Activated T-cell treated with anti-CD3 and anti-CD28 coated beads, Interleukin-2, amount 50 U/mL, for 1 hour (primary cell): ENCODE data around the gene PTPRJ.
"Not testable (repeated sequence)": the region's sequence is repeated elsewhere in the genome, so short reads cannot be mapped to it uniquely, and the experiment has no call there.

Experiments
- DNase-seq: peaks from one replicate; pipeline ENCODE4 v3.0.0-alpha.2; 2020

The PTPRJ gene

DNA sequence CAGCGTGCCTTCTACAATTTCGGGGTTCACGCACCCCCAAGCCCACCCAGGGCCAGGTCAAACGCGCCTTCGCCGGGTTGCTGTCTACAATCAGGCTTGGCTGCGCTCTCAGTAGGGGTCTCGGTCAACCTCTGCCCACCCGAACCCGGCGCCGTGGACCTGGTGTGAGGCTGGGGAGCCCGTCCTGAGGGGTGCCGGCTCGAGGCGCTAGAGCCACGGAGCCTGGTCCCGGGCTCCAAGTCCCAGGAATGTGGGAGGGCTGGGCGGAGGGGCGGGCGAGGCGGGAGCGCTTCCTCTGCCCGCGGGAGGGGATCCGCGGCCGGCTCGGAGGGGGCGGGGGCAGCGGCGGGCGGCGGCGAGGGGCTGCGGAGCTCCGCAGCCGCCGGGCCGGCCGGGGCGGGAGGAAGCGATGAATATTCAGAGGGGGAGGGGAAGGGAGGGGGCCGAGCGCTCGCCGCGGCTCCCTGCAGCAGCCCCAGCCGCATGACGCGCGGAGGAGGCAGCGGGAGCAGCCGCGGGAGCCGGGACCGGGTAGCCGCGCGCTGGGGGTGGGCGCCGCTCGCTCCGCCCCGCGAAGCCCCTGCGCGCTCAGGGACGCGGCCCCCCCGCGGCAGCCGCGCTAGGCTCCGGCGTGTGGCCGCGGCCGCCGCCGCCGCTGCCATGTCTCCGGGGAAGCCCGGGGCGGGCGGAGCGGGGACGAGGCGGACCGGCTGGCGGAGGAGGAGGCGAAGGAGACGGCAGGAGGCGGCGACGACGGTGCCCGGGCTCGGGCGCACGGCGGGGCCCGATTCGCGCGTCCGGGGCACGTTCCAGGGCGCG lies at the start of gene PTPRJ:
Gene PTPRJ, plus strand, starts transcription at position 472 of the 819 bp plus-strand sequence. CDS start 354 bp downstream, outside the sequence.
- peak; percentile 78 for DNase-seq

DNA sequence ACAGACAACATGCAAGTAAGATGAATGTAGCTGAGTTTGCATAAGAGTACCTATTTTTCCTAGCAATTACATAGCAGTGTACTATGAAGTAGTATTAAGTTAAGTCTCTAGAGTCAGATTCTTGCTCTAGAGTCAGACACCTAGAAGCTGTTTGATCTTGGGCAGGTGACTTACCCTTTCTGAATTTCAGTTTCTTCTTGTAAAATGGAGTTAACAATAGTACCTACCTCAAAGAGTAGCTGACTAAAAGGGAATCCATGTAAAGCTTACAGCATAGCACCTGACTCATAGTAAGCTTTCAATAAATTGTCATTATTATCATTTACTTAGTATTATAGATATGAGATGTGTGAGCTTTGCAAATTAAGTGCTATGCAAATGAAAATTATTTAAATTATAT lies 47.8 kb upstream of the PTPRJ start:
- DNase-seq: no peak

DNA sequence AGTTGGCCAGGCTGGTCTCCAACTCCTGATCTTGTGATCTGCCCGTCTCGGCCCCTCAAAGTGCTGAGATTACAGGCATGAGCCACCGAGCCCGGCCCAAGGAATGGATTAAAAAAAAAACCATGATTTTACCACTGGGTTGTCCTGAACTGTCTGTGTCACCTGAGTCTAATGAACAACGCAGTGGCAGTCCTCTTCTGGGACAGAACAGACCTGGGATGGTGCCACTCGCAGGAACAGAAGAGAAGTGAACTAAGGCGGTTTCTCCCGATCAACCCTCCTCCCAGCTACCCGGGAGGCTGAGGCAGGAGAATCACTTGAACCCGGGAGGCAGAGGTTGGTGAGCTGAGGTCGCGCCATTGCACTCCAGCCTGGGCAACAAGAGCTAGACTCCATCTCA lies 46.6 kb upstream of the PTPRJ start:
- not testable (repeated sequence) for DNase-seq

DNA sequence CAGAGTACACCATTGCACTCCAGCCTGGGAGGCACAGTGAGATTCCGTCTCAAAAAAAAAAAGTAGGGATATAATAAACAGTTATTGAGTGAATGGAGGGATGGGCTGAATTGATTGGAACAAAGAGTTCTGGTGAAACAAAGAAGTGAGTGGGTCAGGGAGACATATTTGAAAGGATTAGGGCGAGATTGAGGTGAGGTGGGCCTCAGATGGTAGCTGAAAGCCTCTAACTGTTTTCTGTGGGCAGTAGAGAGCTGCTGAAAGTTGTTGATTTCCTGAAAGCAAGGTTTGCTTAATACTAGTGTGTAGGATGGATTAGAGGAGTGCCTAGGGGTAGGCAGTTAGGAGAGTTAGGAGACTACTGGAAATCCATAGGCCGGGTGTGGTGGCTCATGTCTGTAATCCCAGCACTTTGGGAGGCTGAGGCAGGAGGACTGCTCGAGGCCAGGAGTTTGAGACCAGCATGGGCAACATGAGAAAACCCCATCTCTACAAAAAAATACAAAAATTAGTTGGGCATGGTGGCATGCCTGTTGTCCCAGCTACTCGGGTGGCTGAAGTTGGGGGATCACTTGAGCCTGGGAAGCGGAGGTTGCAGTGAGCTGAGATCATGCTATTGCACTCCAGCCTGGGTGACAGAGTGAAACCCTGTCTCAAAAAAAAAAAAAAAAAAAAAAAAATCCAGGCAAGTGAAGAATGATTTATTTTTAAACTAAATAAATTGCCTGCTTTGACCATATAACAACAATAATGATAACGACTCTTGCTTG lies 41.4 kb upstream of the PTPRJ start:
- DNase-seq: no peak

DNA sequence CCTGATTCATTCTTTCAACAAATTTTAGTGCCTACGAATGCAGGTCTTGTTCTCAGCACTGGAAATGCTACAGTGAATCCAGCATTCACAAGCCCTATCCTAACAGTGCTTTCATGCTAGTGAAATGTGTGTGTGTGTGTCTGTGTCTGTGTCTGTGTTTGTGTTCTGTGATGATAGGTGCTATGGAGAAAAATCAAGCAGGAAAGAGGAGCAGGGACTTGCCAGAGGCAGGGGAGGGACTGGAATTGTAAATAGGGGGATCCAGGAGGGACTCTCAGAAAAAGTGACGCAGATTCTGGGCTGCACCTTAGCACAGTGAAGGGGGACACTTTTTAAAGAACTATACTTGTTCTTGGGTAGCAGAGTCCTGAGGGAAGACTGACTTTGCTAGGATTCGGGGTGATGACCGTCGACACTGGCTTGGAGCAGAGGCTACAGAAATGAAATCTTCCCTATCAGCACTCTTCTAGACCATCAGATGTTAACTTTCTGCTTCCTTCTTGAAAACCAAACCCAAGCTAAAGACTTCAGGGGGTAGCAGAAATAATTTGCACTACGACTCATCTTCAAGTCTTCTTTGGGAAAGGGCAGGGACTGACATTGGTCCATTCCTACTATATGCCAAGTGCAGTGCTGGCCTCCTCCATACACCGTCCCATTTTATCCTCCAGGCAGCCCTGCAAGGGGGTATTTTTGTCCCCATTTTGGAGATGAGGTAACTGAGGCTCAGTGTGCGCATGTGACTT lies 39.3 kb upstream of the PTPRJ start:
- DNase-seq: no peak

DNA sequence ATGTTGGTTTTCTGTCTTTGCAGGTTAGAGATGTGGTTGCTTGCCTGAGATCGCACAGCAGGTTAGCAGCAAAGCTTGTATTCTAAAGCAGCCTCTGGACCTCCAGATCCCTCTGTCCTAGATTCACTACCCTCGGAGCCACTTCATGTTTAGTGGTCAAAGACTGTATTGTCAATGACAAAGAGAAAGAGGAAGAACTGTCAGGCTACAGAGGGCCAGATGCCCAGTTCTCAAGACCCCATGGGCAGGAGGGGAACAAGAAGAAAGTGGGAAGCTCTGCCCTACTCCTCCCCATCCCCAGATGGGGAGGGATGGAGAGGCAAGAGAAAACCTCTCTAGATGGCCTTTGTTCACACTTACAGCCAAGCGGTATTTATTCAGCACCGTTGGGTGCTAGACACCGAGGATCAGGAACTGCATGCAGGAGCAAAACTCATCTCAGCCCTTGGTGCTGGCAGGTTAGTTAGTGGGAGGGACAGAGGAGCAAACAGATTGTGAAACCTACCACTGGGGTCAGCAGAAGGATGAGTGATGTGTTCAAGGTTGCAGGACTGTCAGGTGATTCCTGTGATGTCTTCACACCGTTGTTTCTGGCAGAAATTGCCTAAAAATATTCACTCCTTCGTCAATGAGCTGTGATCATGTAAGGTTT lies 38.3 kb upstream of the PTPRJ start:
- DNase-seq: no peak

DNA sequence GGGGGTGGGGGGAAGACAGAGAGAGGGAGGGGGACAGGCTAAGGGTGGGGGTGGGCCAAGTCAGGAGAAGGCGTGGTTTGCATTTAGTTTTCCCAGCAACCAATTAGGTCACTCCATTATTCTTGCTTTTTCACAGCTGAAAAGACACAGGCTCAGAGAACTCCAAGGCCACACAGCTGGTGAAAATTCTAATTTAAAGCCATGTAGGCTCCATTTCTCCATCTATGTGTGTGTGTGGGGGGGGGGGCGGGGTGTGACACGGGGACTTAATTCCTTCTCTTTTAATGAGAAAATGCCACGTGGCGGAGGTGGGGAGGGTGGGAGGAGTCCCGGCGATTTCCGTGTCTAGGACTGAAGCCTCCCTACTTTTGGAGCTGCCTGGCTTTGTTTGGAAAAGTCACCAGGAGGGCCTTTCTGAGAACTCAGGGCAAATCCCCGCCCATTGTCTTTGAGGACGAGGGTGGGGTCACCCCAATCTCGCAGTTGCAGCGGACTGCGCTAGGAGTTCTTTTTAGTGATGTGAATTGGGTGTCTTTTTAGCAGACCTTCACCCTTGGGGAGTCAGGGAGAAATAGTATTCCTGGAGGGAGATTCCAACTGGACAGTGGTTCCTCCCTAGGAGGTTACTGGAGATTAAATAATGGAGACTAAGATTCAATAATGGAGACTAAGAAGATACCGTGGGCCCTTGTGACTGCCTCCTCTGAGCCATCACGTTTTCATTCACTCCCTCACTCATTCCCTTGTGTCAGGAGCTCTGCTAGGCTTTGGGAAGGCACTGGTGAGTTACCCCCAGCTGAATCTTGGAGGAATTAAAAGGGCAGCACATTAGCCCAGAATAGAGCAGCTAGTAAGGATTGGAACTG lies 36.4 kb upstream of the PTPRJ start:
- no peak for DNase-seq

DNA sequence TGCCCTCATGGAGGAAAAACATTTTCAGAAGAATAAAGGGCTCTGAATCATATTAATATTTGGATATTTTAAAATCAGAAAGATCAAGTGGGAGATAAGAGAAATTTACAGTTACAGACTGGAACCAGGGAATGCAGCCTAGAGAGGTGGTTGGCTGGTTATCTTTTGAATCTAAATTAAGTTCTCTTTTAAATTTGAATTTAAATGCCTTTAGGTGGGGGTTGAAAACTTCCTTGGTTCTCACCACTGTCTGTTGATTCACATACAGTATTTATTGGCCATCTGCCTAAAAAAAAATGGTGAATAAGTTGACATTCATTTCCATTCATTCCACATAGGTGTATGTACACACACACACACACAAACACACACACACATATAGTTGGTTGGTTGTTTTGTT lies 35.7 kb upstream of the PTPRJ start:
- no peak for DNase-seq

DNA sequence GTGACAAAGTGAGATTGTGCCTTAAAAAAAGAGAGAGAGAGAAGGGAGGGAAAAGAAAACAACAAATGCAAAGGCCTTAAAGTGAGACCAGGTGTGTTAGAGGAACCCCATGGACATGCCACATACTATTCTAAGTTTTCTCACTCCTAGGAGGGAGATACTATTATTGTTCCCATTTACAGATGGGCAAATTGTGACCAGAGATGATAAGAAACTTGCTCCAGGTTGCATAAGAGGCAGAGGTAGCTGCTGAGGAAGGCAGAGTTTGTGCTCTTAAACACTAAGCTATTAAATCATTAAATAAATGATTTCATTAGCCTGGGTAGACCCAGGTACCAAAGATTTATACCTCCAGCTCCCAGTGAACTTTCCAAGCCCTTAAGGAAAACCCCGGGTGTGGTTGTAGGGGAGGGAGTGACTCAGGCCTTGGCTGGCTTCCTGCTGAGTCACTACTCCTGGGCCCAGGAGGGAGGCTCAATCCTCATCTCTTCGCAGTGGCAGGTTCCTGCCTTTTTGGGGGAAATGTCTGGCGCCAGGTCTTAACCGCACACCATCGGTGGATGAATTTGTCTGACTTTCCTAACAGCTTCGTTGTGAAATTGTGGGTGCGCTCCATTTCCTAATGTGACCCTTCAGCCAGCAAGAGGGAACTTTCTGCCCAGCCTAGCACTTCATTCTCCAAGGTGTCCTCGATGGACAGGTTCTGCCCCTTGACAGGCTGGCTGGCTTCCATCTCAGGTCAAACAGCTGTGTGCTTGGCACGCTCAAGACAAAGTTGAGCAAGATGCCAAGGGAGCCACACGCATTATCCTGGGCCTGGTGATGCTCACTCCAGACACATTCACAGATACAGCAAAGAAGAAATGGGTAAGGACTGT lies 33.4 kb upstream of the PTPRJ start:
- DNase-seq: no peak

DNA sequence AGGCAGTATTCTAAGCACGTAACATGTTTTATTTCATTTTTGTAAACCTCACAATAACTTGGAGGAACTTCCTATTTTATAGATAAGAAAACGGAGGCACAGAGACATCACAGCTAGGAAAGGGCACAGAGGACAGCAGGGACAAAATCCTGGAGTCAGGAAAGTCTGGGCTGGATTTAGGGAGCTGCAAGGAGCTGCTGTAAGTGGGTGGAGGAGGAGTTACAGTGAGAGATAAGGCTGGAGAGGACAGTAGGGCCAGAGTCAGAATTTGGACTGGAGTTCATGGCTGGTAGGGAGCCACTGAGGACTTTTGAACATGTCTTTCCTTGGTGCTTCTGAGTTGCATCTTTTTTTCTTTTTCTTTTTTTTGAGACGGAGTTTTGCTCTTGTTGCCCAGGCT lies 32.2 kb upstream of the PTPRJ start:
- DNase-seq: no peak

DNA sequence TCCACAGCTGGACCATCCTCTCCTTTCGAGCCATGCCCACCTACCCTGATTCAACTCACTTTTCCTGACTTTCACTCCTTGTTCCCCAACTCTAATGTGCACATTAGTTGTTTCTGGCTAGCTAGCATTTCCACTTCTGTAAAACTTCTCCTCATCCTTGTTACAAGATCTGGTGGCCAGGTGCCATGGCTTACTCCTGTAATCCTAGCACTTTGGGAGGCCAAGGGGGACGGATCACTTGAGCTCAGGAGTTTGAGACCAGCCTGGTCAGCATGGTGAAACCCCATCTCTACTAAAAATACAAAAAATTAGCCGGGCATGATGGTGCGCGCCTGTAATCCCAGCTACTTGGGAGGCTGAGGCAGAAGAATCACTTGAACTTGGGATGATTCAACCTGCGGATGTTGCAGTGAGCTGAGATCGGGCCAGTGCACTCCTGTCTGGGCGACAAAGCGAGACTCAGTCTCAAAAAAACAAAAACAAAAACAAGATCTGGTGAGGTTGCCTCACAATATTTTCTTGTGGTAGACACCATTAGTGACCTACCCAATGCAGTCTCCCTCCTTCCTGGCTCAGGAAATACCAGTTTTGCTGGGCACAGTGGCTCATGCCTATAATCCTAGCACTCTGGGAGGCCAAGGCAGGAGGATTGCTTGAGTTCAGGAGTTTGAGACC lies 31.2 kb upstream of the PTPRJ start:
- not testable (repeated sequence) for DNase-seq

DNA sequence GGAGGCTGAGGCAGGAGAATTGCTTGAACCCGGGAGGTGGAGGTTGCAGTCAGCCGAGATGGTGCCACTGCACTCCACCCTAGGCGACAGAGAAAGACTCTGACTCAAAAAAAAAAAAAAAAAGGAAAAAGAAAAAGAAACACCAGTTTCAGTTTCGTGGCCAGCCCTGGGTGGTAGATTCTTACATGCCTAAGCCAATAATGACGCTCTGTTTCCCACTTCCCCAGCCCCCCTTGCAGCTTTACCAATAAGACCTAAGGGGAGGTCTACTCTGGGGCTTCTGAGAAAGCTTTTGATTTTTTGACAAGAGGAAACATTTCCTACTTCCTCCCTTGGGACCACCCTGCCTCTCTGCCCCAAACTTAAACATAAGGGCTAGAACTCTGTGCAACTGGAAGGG lies 30.0 kb upstream of the PTPRJ start:
- peak; percentile 39 for DNase-seq

DNA sequence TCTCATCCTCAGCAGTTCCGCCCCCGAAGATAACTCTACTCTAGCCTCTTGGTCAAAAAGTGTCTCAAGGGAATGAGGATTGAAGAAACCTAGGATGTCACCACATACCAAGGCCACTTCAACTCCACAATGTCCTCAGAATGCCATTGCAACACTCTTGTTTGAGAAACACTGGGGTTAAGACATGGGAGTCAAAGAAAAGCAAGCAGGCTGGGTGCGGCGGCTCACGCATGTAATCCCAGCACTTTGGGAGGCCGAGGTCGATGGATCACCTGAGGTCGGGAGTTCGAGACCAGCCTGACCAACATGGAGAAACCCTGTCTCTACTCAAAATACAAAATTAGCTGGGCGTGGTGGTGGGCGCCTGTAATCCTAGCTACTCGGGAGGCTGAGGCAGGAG lies 28.9 kb upstream of the PTPRJ start:
- not testable (repeated sequence) for DNase-seq

DNA sequence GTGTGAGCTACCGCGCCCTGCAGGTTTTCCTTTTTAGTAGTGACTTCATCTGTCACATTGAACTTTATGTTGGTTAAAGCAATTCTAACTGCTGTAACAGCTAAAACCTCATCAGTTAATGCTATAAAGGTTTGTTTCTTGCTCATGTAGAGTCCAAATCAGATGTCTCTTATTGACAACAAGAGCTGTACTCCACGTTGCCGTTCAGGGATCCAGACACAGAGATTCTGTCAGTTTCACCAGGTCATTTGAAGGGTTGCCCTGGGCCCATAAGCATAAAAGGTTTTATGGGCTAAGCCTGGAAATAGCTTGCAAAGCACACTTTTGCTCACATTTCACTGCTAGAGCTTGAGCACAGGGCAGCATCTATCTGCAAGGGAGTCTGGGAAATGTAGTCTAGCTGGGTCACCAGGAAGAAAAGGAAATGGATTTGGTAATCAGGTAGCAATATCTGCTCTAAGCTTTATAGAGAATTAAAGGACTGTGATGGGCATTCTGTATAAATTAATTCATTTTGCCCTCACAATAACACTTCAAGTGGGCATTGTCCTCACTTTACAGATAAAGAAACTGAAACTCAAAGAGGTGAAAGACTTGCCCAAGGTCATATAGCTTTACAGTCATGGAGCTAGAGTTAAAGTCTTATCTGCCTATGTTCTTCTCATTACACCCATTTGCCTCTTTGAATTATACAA lies 25.2 kb upstream of the PTPRJ start:
- DNase-seq: no peak

DNA sequence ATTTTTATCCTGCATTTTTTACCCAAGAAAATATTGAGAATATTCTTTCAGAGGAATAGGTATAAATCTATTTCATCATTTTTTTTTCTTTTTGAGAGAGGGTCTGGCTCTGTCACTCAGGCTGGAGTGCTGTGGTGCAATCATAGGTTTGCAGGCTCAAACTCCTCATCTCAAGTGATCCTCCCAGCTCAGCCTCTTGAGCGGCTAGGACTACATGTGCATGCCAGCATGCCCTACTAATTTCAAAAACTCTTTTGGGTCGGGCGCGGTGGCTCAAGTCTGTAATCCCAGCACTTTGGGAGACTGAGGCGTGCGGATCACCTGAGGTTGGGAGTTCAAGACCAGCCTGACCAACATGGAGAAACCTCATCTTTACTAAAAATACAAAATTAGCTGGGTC lies 20.3 kb upstream of the PTPRJ start:
- no peak for DNase-seq

DNA sequence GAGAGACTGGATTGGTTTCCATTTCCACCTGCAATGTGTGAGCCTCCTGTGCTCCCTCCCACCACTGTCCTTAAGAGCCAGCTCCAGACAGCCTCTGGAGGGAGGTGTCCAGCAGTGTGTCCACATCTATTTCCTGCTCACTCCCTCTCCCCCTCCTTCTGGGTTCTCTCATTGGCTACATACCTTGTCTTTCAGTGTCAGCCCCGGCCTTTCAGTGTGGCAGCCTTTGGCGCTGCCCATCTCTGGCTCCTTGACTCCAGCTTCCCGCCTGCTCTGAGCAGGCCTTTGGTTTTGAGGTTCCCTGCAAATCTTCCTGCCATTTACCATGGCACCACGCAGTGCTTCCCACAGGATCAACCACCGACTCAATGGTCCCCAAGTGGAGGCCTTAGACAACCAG lies 19.0 kb upstream of the PTPRJ start:
- no peak for DNase-seq

DNA sequence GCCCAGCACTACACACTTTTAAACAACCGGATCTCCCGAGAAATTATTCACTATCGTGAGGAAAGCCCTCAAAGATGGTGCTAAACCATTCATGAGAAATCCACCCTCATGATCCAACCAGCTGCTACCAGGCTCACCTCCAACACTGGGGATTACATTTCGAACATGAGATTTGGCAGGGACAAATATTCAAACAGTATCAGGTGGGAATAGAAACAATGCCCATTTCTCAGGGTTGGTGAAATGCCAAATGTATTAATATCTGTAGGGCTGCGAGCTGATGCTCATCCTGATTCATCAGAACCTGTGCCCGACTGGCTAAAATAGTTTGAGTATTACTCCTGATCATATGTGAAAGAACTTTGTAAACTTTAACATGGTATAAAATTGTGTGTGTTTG lies 15.8 kb upstream of the PTPRJ start:
- no peak for DNase-seq

DNA sequence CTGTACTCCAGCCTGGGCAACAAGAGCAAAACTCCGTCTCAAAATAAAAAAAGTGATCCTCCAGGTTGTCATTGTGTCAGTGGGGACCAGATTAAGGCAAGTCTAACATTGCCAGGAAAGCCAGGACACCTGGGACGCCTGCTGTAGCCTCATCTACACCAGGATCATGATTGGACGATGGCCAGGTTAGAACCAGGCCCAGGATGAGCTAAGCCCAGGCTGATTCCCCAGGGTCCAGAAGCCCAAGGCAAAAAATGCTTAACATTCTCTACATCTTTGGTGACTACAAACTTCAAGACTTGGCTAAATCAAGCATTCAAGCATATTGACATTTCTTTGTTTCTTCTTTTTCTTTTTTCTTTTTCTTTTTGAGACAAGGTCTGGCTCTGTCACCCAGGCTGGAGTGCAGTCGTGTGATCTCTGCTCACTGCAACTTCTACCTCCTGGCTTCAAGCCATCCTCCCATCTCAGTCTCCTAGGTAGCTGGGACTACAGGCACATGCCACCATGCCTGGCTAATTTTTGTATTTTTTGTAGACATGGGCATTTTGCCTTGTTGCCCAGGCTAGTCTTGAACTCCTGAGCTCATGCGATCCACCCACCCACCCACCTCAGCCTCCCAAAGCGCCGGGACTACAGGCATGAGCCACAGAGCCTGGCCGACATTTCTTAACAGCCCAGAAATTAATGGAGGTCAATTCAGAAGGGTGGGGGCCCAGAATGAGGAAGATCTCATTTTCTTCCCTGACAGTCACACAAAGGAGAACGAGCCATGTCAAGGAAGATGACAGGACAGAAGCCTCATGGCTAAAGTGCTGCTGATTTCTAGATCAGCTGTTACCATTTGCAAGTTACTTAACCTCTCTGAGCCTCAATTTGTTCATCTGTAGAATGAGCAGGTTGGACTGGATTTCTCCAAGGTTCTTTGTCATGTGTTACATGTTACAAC lies 12.5 kb upstream of the PTPRJ start:
- no peak for DNase-seq

DNA sequence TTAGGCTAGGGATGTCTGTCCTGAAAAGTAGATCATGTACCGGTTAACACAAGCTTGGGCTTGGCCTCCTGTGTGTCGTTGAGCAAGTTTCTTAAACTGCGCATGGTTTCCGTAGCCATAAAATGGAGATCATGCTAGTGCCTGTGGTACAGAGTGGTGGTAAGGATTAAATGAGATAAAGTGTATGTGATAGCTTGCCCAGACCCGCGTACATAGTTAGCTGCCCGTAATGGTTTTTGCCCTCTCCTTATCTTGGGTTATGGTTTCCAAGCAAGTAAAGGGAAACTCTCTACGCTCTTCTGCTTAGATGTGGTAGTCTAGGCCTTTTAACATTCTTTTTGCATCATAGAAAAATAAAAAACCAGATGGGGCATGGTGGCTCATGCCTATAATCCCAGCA lies 11.0 kb upstream of the PTPRJ start:
- DNase-seq: no peak
